Measurements from ENCODE around the gene ADD2. TPM values are rescaled to one million over a fixed set of nuclear protein-coding genes. Genes with fewer than 3 reads are reported as not detected.

The ADD2 gene
- total RNA-seq, 1 experiment from 2014 or later = 23.1 TPM

DNA sequence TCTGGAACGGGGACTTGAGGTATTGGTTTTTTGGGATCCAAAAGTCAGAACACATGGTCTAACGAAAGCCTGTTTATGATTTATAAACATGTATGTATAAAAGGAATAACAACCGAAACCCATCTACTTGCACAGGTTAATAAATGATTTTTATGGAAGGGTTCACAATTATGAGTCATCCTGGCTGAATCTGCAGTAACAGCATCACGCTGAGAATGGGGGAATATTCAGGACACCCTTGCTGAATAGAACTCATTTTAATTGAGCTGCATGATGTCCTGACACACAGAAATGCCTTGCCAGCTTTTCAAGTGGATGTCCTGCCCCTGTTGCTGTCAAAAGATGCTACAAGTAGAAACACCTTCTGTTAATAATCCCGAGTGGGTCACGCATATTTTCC lies 159.6 kb downstream of the ADD2 start:
- no peak for DNase-seq (ENCODE audit: extremely low read depth, low read depth)

DNA sequence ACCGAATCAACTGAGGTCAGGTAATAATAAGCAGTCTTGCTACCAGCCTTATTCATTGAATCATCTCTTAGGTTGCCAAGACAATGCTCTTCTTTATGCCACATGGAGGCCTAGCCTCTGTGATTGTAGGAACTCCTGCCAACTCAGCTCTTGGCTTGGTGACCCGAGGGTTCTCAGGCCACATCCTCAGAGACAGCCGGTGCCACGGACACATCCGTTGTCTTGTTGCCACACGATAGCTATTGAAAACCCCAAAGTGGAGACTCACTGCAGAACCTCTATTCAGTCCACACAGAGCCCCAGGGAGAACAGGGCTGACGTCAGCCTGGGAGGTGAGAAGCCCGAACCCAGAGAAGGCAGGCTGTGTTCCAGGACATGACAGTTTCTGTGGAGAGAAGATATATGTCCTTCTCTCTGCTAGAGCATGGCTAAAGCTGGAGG lies 160.9 kb downstream of the ADD2 start:
- no peak for DNase-seq (ENCODE audit: extremely low read depth, low read depth)

Small RNA genes lying within 50 kb of the gene (small RNA-seq; reads per million reads assigned to genes)
- 0 reads per million in 2 experiments for gene HMGN2P21

Other genes starting within 250 kb of the ADD2 start
- 0.64 and 1.3 TPM in 2 replicates for gene TGFA, start 214.4 kb downstream of the ADD2 start, total RNA-seq (2014; rRNA removed; shearing (Covaris generic))
- gene FIGLA, start 22.4 kb upstream of the ADD2 start, total RNA-seq (2014; rRNA removed; shearing (Covaris generic)) = not detected in 2 replicates
- gene CLEC4F, start 52.4 kb upstream of the ADD2 start, total RNA-seq (2014; rRNA removed; shearing (Covaris generic)) = not detected in 2 replicates
- gene CD207, start 67.6 kb upstream of the ADD2 start, total RNA-seq (2014; rRNA removed; shearing (Covaris generic)) = not detected in 2 replicates
- 3.7 and 3.9 TPM in 2 replicates for gene VAX2, start 132.4 kb upstream of the ADD2 start, total RNA-seq (2014; rRNA removed; shearing (Covaris generic))
- 2.3 and 3.7 TPM in 2 replicates for gene ATP6V1B1, start 167.7 kb upstream of the ADD2 start, total RNA-seq (2014; rRNA removed; shearing (Covaris generic))
- not detected in 2 replicates for gene ANKRD53, start 210.4 kb upstream of the ADD2 start, total RNA-seq (2014; rRNA removed; shearing (Covaris generic))
- 27.6 and 31.6 TPM in 2 replicates for gene TEX261, start 226.7 kb upstream of the ADD2 start, total RNA-seq (2014; rRNA removed; shearing (Covaris generic))